PFSK-1 (cell line): ENCODE results near the gene KLHL1.

Source experiments
- POLR2AphosphoS5 ChIP-seq: IDR thresholded peaks from 2 replicates; pipeline ENCODE4 v1.6.1; 2012; ENCODE audit warnings: low read depth, mild to moderate bottlenecking, control low read depth, low read length, moderate library complexity
- SIN3A ChIP-seq: IDR thresholded peaks from 2 replicates; pipeline ENCODE4 v1.6.1; 2012; ENCODE audit warnings: mild to moderate bottlenecking, low read length, moderate library complexity, borderline replicate concordance; ENCODE audit not compliant: insufficient read depth
- TAF1 ChIP-seq: IDR thresholded peaks from 2 replicates; pipeline ENCODE4 v1.6.1; 2012; ENCODE audit warnings: low read length, control low read depth, borderline replicate concordance; ENCODE audit not compliant: insufficient read depth
- TF ChIP-seq, protein P1 (sequence below), 2 experiments: IDR thresholded peaks; 2 replicates each; pipeline versions ENCODE4 v1.6.1 to v1.8.0; 2011 to 2012; ENCODE audit warnings: low read depth in 2 of 2, low read length in 2 of 2, control low read depth in 1 of 2, inconsistent platforms in 1 of 2, mild to moderate bottlenecking in 1 of 2, moderate library complexity in 1 of 2; ENCODE audit not compliant: insufficient read depth in 1 of 2

DNA sequence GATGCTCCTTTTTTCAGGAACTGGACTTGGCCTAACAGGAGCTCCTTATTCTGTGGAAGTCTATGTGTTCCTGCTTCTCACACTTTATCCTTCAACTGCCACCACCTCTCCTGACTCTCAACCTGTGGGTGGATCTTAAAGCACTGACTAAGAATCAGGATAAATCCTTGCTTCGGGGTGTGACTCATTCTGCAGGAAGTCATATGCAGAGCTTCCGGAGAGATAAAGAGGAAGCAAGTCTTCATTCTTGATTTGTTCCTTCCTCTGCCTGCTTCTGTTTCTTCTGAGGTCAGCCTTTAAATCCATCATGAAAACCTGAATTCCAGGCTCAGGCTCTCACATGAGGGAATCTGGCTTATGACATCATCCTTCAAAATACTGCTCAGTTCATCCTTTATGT lies 137.7 kb downstream of the KLHL1 start:
- no peak for TF ChIP-seq POLR2AphosphoS5
- no peak for TF ChIP-seq TAF1
- TF ChIP-seq, protein P1, sequence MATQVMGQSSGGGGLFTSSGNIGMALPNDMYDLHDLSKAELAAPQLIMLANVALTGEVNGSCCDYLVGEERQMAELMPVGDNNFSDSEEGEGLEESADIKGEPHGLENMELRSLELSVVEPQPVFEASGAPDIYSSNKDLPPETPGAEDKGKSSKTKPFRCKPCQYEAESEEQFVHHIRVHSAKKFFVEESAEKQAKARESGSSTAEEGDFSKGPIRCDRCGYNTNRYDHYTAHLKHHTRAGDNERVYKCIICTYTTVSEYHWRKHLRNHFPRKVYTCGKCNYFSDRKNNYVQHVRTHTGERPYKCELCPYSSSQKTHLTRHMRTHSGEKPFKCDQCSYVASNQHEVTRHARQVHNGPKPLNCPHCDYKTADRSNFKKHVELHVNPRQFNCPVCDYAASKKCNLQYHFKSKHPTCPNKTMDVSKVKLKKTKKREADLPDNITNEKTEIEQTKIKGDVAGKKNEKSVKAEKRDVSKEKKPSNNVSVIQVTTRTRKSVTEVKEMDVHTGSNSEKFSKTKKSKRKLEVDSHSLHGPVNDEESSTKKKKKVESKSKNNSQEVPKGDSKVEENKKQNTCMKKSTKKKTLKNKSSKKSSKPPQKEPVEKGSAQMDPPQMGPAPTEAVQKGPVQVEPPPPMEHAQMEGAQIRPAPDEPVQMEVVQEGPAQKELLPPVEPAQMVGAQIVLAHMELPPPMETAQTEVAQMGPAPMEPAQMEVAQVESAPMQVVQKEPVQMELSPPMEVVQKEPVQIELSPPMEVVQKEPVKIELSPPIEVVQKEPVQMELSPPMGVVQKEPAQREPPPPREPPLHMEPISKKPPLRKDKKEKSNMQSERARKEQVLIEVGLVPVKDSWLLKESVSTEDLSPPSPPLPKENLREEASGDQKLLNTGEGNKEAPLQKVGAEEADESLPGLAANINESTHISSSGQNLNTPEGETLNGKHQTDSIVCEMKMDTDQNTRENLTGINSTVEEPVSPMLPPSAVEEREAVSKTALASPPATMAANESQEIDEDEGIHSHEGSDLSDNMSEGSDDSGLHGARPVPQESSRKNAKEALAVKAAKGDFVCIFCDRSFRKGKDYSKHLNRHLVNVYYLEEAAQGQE (IDR thresholded peaks at IDR 0.05; ENCODE audit: insufficient read depth in 1 of 2, low read depth in 2 of 2, low read length in 2 of 2), result no peak
- no peak for TF ChIP-seq SIN3A
